Right lobe of liver (tissue), 6 donors: Measurements from ENCODE around the gene FAXDC2. TPM values are rescaled to one million over a fixed set of nuclear protein-coding genes. Genes with fewer than 3 reads are reported as not detected.

Source experiments
- ATAC-seq, 4 donors: fragments of 200-7000 bp; cut with Tn5 transposase; one replicate each; pipeline ENCODE4 v1.9.1; 2020; ENCODE audit warnings: mild to moderate bottlenecking in 4 of 4, moderate library complexity in 4 of 4
- DNase-seq, 3 donors: peaks; one replicate each; pipeline ENCODE4 v3.0.0-alpha.2; 2020
- H3K27ac ChIP-seq, 3 donors: fragments of 200-600 bp; one replicate each; pipeline ENCODE4 v1.8.0; 2022
- H3K27me3 ChIP-seq, 2 donors: fragments of 200-600 bp; one replicate each; pipeline ENCODE4 v1.8.0; 2022
- H3K36me3 ChIP-seq, 4 donors: fragments of 200-600 bp; sonication (generic) in 1 of 4; one replicate each; pipeline versions ENCODE4 v1.5.1 to v1.8.0; 2017 to 2022; ENCODE audit warnings: control low read depth in 1 of 4
- H3K4me1 ChIP-seq, 4 donors: fragments of 200-600 bp; sonication (generic) in 1 of 4; one replicate each; pipeline versions ENCODE4 v1.5.1 to v1.8.0; 2017 to 2022; ENCODE audit warnings: control low read depth in 1 of 4
- H3K4me3 ChIP-seq, 3 donors: fragments of 200-600 bp; one replicate each; pipeline ENCODE4 v1.8.0; 2022
- H3K9me3 ChIP-seq, 4 donors: fragments of 200-600 bp; sonication (generic) in 1 of 4; one replicate each; pipeline versions ENCODE4 v1.5.1 to v1.8.0; 2017 to 2022; ENCODE audit warnings: control low read depth in 1 of 4
- POLR2A ChIP-seq: fragments of 450-650 bp; IDR thresholded peaks from one replicate; pipeline ENCODE4 v1.6.1; 2017; ENCODE audit warnings: antibody characterized with exemption, mild to moderate bottlenecking
- WGBS: methylation state at CpG from one replicate; pipeline ENCODE4 v1.1.6; 2018; ENCODE audit warnings: low coverage, low lambda C conversion rate; ENCODE audit not compliant: insufficient coverage; ENCODE audit errors: missing lambda C conversion rate; 5-methylcytosine and 5-hydroxymethylcytosine counted together
- intact Hi-C, 2 donors: fragments of 100-400 bp; cut with DNase I; formaldehyde crosslinking; loops; one replicate each; pipeline versions ENCODE4 v1.11.2 to v1.14.1; 2022
- total RNA-seq, 6 experiments: library from RNA; depleted of rRNA in 2 of 6; stranded (reverse); fragments of >200 nt in 2 of 6; fragmentation: NEBNext Ultra II Directional in 3 of 6; extraction: Animal tissue kit (Norgen Biotek cat#: 25700) in 3 of 6; gene quantifications; one replicate each; pipeline versions ENCODE4 v1.1.0 to v1.2.4, GENCODE V29; 2016 to 2023
- TF ChIP-seq, protein P1 (sequence below), 4 donors: fragments of 200-600 bp in 3 of 4; fragments of 450-650 bp in 1 of 4; IDR thresholded peaks; one replicate each; pipeline versions ENCODE4 v1.5.1 to v1.8.0; 2016 to 2022; ENCODE audit warnings: antibody characterized with exemption in 4 of 4, mild to moderate bottlenecking in 2 of 4
- donor health status: DM: no; HTN: yes; CAD: no.
- donor health status: DM: no; HTN: no; CAD: no.
- donor health status: DM: no; HTN: no; CAD: no.
- donor health status: DM: no; HTN: yes; CAD: no.
- donor health status: DM: no; HTN: yes; CAD: no.

The FAXDC2 gene
- total RNA-seq, 6 experiments from 2014 or later = 27.3 to 98.1 (median 53.2) TPM

DNA sequence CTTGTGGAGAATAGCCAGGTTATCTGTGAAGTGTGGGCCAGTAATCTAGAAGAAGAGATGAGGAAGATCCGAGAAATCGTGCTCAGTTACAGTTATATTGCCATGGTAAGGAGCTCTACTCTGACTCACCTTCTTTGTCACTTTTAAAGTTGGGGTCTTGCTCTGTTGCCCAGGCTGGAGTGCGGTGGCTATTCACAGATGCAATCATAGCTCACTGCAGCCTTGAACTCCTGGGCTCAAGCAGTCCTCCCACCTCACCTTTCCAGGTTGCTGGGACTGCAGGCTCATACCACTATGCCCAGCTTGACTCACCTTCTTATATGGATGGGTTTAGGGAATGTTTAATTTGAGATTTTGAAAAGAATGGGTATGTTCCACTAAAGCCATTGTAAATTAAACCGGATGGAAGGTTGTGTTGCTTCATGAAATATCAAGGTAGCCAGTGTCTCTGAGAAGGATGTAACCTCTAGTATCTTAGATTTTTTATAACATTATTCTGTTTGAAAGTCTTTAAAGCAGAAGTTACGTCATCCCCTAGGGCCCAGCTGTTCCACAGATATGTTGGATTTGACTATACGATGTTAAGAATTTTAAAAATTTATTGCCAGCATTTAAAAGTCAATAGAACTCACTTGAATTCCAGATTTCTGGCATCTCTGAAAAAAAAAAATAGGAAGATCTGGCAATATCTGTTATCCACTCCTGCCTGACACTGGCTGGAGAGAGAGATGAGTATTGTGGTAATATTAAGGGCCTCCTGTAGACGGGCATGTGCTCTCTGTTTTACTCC lies 13.1 kb upstream of the FAXDC2 start:
- H3K36me3 ChIP-seq = peaks cover 0 to 15% (median 0%) of the 10 kb centered on the region in 4 donors
- no peak for TF ChIP-seq POLR2A
- TF ChIP-seq, protein P1, sequence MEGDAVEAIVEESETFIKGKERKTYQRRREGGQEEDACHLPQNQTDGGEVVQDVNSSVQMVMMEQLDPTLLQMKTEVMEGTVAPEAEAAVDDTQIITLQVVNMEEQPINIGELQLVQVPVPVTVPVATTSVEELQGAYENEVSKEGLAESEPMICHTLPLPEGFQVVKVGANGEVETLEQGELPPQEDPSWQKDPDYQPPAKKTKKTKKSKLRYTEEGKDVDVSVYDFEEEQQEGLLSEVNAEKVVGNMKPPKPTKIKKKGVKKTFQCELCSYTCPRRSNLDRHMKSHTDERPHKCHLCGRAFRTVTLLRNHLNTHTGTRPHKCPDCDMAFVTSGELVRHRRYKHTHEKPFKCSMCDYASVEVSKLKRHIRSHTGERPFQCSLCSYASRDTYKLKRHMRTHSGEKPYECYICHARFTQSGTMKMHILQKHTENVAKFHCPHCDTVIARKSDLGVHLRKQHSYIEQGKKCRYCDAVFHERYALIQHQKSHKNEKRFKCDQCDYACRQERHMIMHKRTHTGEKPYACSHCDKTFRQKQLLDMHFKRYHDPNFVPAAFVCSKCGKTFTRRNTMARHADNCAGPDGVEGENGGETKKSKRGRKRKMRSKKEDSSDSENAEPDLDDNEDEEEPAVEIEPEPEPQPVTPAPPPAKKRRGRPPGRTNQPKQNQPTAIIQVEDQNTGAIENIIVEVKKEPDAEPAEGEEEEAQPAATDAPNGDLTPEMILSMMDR (IDR thresholded peaks at IDR 0.05) = no peak
- 75% methylated on average over 5 of the region's 7 CpGs for WGBS

DNA sequence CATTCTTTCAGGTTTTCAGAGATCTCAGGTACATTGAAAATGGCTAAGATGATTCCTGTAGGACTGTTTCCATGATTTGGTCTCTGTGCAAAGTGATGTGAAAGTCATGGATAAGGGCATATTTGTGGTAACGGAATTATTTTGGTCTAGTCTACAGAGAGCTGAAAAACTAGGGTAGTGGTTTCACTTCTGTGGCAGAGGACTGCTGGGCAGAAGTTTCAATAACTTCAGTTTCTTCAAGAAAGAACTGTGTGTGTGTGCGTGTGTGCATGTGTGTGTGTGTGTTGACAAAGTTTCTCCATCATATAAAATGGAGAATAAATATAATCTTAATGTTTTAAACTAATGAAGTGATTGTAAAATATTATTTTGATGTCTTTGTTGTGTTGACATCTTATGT lies 12.4 kb upstream of the FAXDC2 start:
- no peak overlapping the region for H3K4me3 ChIP-seq
- H3K27me3 ChIP-seq = no peaks in the 10 kb centered on the region
- no peak for TF ChIP-seq POLR2A
- H3K36me3 ChIP-seq = peaks cover 0 to 15% (median 0%) of the 10 kb centered on the region in 4 donors
- peaks cover 0 to 29% (median 4%) of the 10 kb centered on the region in 4 donors for H3K4me1 ChIP-seq
- WGBS = 65% methylated on average over 2 of the region's 2 CpGs
- no peaks in the 10 kb centered on the region for H3K9me3 ChIP-seq
- no peak for ATAC-seq
- no peak overlapping the region for H3K27ac ChIP-seq
- DNase-seq = no peak
- intact Hi-C loops = no loop called here

More for the DNA sequence above, 13.1 kb upstream of the FAXDC2 start:
- H3K4me1 ChIP-seq = peaks cover 0 to 29% (median 4%) of the 10 kb centered on the region in 4 donors
- H3K4me3 ChIP-seq = no peak overlapping the region
- intact Hi-C loops = no loop called here
- DNase-seq (no peak), ATAC-seq (no peak)
- no peaks in the 10 kb centered on the region for H3K27me3 ChIP-seq
- H3K9me3 ChIP-seq = no peaks in the 10 kb centered on the region
- H3K27ac ChIP-seq = no peak overlapping the region

DNA sequence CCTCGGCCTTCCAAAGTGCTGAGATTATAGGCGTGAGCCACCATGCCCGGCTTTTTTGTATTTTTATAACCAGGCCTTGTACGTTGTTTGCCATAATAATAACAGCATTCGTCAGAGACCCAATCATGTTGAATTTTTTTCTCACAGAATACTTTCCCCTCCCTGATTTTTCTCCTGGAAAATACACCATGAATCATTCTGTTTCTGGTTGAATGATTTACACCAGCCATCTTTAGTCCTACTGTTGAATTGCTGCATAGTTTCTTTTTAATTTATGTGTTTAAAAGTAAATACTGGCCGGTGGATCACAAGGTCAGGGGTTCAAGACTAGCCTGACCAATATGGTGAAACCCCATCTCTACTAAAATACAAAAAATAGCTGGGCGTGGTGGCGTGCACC lies 11.5 kb upstream of the FAXDC2 start:
- WGBS = 66% methylated on average over 8 of the region's 8 CpGs
- Histone ChIP-seq H3K27me3 (no peaks in the 10 kb centered on the region), H3K27ac (no peak overlapping the region), H3K4me3 (no peak overlapping the region), H3K9me3 (no peaks in the 10 kb centered on the region), H3K4me1 (peaks cover 0 to 31% (median 4%) of the 10 kb centered on the region in 4 donors), H3K36me3 (peaks cover 0 to 15% (median 0%) of the 10 kb centered on the region in 4 donors)
- ATAC-seq = no peak
- TF ChIP-seq, protein P1 (IDR thresholded peaks at IDR 0.05) = no peak
- TF ChIP-seq POLR2A = no peak
- intact Hi-C loops = no loop called here
- DNase-seq = no peak

DNA sequence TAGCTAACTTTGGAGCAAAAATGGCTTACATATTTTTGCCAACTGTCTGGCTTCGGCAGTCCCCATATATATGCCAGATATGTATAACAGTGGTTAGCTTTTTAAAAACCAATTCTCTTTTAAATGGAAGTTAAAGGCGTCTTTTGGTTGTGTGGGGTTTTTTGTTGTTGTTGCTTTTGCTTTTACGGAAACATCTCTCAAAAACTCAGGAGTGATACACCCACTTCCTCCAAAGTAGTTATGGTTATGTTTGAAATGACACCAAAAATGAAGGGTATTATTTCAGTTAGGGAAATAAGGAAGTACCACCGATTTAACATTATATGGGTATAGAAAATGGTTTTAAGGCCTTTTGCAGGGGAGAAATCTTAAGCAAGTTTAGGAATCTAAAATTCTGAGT lies 10.4 kb upstream of the FAXDC2 start:
- ATAC-seq (no peak), DNase-seq (no peak)
- Histone ChIP-seq H3K4me3 (peak overlapping the region in 1 of 3 donors; percentile 85), H3K27me3 (no peaks in the 10 kb centered on the region), H3K4me1 (peaks cover 0 to 35% (median 7%) of the 10 kb centered on the region in 4 donors), H3K9me3 (no peaks in the 10 kb centered on the region), H3K27ac (peak overlapping the region in 2 of 3 donors; percentile 97), H3K36me3 (peaks cover 0 to 10% (median 0%) of the 10 kb centered on the region in 4 donors)
- intact Hi-C loops = no loop called here
- WGBS = 32% methylated on average over 4 of the region's 4 CpGs
- TF ChIP-seq POLR2A = no peak
- TF ChIP-seq, protein P1 (IDR thresholded peaks at IDR 0.05) = no peak

DNA sequence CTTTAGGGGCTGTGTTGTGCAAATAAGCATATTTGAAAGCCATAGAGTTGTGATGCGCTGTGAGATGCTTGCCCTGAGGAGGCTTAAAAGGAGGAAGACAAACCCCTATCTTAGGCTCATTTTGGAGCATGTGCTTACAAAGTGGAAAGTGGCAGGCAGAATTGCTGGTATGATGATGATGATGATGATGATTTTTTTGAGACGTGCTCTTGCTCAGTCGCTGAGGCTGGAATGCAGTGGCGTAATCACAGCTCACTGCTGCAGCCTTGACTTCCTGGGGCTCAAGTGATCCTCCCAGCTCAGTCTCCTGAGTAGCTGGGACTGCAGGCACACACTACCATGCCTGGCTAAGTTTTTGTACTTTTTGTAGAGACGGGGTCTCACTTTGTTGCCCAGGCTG lies 9.7 kb upstream of the FAXDC2 start:
- no peak for TF ChIP-seq POLR2A
- TF ChIP-seq, protein P1 (IDR thresholded peaks at IDR 0.05) = no peak
- H3K27ac ChIP-seq = peak overlapping the region in 2 of 3 donors; percentile 97

More for the DNA sequence above, 9.7 kb upstream of the FAXDC2 start:
- Histone ChIP-seq H3K36me3 (peaks cover 0 to 5% (median 0%) of the 10 kb centered on the region in 4 donors), H3K4me1 (peaks cover 0 to 35% (median 7%) of the 10 kb centered on the region in 4 donors), H3K4me3 (peak overlapping the region in 2 of 3 donors; percentile 80 to 85), H3K9me3 (no peaks in the 10 kb centered on the region), H3K27me3 (no peaks in the 10 kb centered on the region)
- intact Hi-C loops = no loop called here
- WGBS = 44% methylated on average over 2 of the region's 5 CpGs
- DNase-seq (peak in 1 of 3 donors; percentile 35), ATAC-seq (no peak)
